Right lobe of liver (tissue), 6 donors: ENCODE data around the gene CACHD1. TPM values are rescaled to one million over a fixed set of nuclear protein-coding genes. Genes with fewer than 3 reads are reported as not detected.
"Not testable (repeated sequence)": the region's sequence is repeated elsewhere in the genome, so short reads cannot be mapped to it uniquely, and the experiment has no call there.

ENCODE experiments used
- ATAC-seq, 4 donors: fragments of 200-7000 bp; cut with Tn5 transposase; one replicate each; pipeline ENCODE4 v1.9.1; 2020; ENCODE audit warnings: mild to moderate bottlenecking in 4 of 4, moderate library complexity in 4 of 4
- DNase-seq, 3 donors: peaks; one replicate each; pipeline ENCODE4 v3.0.0-alpha.2; 2020
- H3K27ac ChIP-seq, 3 donors: fragments of 200-600 bp; one replicate each; pipeline ENCODE4 v1.8.0; 2022
- H3K27me3 ChIP-seq, 2 donors: fragments of 200-600 bp; one replicate each; pipeline ENCODE4 v1.8.0; 2022
- H3K36me3 ChIP-seq, 4 donors: fragments of 200-600 bp; sonication (generic) in 1 of 4; one replicate each; pipeline versions ENCODE4 v1.5.1 to v1.8.0; 2017 to 2022; ENCODE audit warnings: control low read depth in 1 of 4
- H3K4me1 ChIP-seq, 4 donors: fragments of 200-600 bp; sonication (generic) in 1 of 4; one replicate each; pipeline versions ENCODE4 v1.5.1 to v1.8.0; 2017 to 2022; ENCODE audit warnings: control low read depth in 1 of 4
- H3K4me3 ChIP-seq, 3 donors: fragments of 200-600 bp; one replicate each; pipeline ENCODE4 v1.8.0; 2022
- H3K9me3 ChIP-seq, 4 donors: fragments of 200-600 bp; sonication (generic) in 1 of 4; one replicate each; pipeline versions ENCODE4 v1.5.1 to v1.8.0; 2017 to 2022; ENCODE audit warnings: control low read depth in 1 of 4
- POLR2A ChIP-seq: fragments of 450-650 bp; IDR thresholded peaks from one replicate; pipeline ENCODE4 v1.6.1; 2017; ENCODE audit warnings: antibody characterized with exemption, mild to moderate bottlenecking
- WGBS: methylation state at CpG from one replicate; pipeline ENCODE4 v1.1.6; 2018; ENCODE audit warnings: low coverage, low lambda C conversion rate; ENCODE audit not compliant: insufficient coverage; ENCODE audit errors: missing lambda C conversion rate; 5-methylcytosine and 5-hydroxymethylcytosine counted together
- intact Hi-C, 2 donors: fragments of 100-400 bp; cut with DNase I; formaldehyde crosslinking; loops; one replicate each; pipeline versions ENCODE4 v1.11.2 to v1.14.1; 2022
- microRNA-seq, 2 donors: library from miRNA; unstranded; fragments of <30 nt; microRNA quantifications; one replicate each; pipeline ENCODE4, GENCODE V29; 2019 to 2020
- small RNA-seq, 2 experiments: library from RNA; depleted of rRNA; stranded (forward); fragments of <200 nt; gene quantifications; one replicate each; pipeline ENCODE3, GENCODE V24; 2016
- total RNA-seq, 6 experiments: library from RNA; depleted of rRNA in 2 of 6; stranded (reverse); fragments of >200 nt in 2 of 6; fragmentation: NEBNext Ultra II Directional in 3 of 6; extraction: Animal tissue kit (Norgen Biotek cat#: 25700) in 3 of 6; gene quantifications; one replicate each; pipeline versions ENCODE4 v1.1.0 to v1.2.4, GENCODE V29; 2016 to 2023
- TF ChIP-seq, protein P1 (sequence below), 4 donors: fragments of 200-600 bp in 3 of 4; fragments of 450-650 bp in 1 of 4; IDR thresholded peaks; one replicate each; pipeline versions ENCODE4 v1.5.1 to v1.8.0; 2016 to 2022; ENCODE audit warnings: antibody characterized with exemption in 4 of 4, mild to moderate bottlenecking in 2 of 4
- donor health status: DM: no; HTN: yes; CAD: no.
- donor health status: DM: no; HTN: no; CAD: no.
- donor health status: DM: no; HTN: no; CAD: no.
- donor health status: DM: no; HTN: yes; CAD: no.
- donor health status: DM: no; HTN: yes; CAD: no.

CACHD1 gene
- total RNA-seq, 6 experiments from 2014 or later, result 0.59 to 3.0 (median 1.3) TPM

DNA sequence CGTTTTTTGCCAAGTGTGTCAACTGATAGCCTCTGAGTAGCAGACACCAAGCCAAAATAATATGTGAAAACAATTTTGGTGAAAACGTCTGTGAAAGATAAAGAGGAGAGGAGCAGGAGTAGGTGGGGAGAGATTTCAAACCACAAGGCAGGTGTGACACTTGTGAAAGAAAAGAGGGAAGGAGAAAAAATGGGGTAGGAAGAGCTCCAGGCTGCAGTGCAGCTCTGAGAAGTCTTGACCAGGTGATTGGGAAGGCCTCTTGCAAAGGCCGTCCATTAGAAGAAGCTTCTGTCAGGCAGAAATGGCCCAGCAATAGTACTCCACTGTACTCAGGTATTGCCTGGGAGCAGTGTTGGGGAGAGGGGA is 264.3 kb downstream of the CACHD1 start:
- DNase-seq (no peak), ATAC-seq (no peak)
- Histone ChIP-seq H3K27ac (no peak overlapping the region), H3K9me3 (no peaks in the 10 kb centered on the region), H3K36me3 (no peaks in the 10 kb centered on the region), H3K4me1 (no peaks in the 10 kb centered on the region), H3K4me3 (no peak overlapping the region), H3K27me3 (no peaks in the 10 kb centered on the region)
- no peak for TF ChIP-seq POLR2A
- TF ChIP-seq, protein P1, sequence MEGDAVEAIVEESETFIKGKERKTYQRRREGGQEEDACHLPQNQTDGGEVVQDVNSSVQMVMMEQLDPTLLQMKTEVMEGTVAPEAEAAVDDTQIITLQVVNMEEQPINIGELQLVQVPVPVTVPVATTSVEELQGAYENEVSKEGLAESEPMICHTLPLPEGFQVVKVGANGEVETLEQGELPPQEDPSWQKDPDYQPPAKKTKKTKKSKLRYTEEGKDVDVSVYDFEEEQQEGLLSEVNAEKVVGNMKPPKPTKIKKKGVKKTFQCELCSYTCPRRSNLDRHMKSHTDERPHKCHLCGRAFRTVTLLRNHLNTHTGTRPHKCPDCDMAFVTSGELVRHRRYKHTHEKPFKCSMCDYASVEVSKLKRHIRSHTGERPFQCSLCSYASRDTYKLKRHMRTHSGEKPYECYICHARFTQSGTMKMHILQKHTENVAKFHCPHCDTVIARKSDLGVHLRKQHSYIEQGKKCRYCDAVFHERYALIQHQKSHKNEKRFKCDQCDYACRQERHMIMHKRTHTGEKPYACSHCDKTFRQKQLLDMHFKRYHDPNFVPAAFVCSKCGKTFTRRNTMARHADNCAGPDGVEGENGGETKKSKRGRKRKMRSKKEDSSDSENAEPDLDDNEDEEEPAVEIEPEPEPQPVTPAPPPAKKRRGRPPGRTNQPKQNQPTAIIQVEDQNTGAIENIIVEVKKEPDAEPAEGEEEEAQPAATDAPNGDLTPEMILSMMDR (IDR thresholded peaks at IDR 0.05), result no peak
- intact Hi-C loops, result no loop called here
- WGBS, result 66% methylated on average over 3 of the region's 3 CpGs

GRCh38 chr1:64740687-64741086 is 270.8 kb downstream of the CACHD1 start:
- H3K4me3 ChIP-seq, H3K4me1 ChIP-seq, intact Hi-C loops, H3K36me3 ChIP-seq, H3K27ac ChIP-seq, DNase-seq, H3K27me3 ChIP-seq, ATAC-seq, H3K9me3 ChIP-seq: not testable (repeated sequence)
- WGBS, result 50% methylated on average over 1 of the region's 1 CpG

Small RNA genes within 50 kb of the gene (microRNA-seq; reads per million reads assigned to microRNA genes)
- gene MIR4794, result 0 reads per million in 2 donors

Small RNA genes within 50 kb of the gene (small RNA-seq; reads per million reads assigned to genes)
- gene MIR4794, result 0 to 0.39 reads per million in 2 experiments
